Neural cell (in vitro differentiated cells): ENCODE measurements around the gene NMUR1. TPM values are rescaled to one million over a fixed set of nuclear protein-coding genes. Genes with fewer than 3 reads are reported as not detected.

ENCODE experiments used
- H2AFZ ChIP-seq: fragments of 200-600, 300-800 bp; sonication (generic), shearing (Covaris generic); 2 replicates; pipeline ENCODE4 v1.6.0; 2014; ENCODE audit warnings: low read depth, mild to moderate bottlenecking, antibody characterized with exemption, low read length, moderate library complexity
- H3F3A ChIP-seq: fragments of 200-600 bp; shearing (Covaris generic); 2 replicates; pipeline ENCODE4 v1.6.1; 2016; ENCODE audit warnings: mild to moderate bottlenecking, moderate library complexity, mixed read lengths, antibody characterized with exemption, low read length; ENCODE audit not compliant: insufficient read depth, poor library complexity, severe bottlenecking
- H3K27ac ChIP-seq: fragments of 200-600, 300-800 bp; sonication (generic), shearing (Covaris generic); 2 replicates; pipeline ENCODE4 v1.5.1; 2014; ENCODE audit warnings: mild to moderate bottlenecking, low read length, moderate library complexity
- H3K27me3 ChIP-seq: fragments of 300-800, 200-600 bp; sonication (generic), shearing (Covaris generic); 2 replicates; pipeline ENCODE4 v1.6.0; 2014; ENCODE audit warnings: mild to moderate bottlenecking, low read depth, low read length, moderate library complexity; ENCODE audit not compliant: insufficient read depth
- H3K36me3 ChIP-seq: fragments of 300-800, 200-600 bp; sonication (generic), shearing (Covaris generic); 2 replicates; pipeline ENCODE4 v1.5.1; 2014; ENCODE audit warnings: mild to moderate bottlenecking, antibody characterized with exemption, low read length, moderate library complexity; ENCODE audit not compliant: insufficient read depth
- H3K4me2 ChIP-seq: fragments of 300-800, 200-600 bp; sonication (generic), shearing (Covaris generic); 2 replicates; pipeline ENCODE4 v1.6.0; 2014; ENCODE audit warnings: mild to moderate bottlenecking, low read length
- H3K4me3 ChIP-seq: fragments of 300-800, 200-600 bp; sonication (generic), shearing (Covaris generic); 2 replicates; pipeline ENCODE4 v1.5.1; 2014; ENCODE audit warnings: mild to moderate bottlenecking, low read length, moderate library complexity
- H3K79me2 ChIP-seq: fragments of 200-600 bp; shearing (Covaris generic); replicated peaks from 2 replicates; pipeline ENCODE4 v1.6.0; 2014; ENCODE audit warnings: mild to moderate bottlenecking, low read length, moderate library complexity; ENCODE audit not compliant: insufficient read depth
- H3K9ac ChIP-seq: fragments of 300-800, 200-600 bp; sonication (generic), shearing (Covaris generic); 2 replicates; pipeline ENCODE4 v1.6.1; 2016; ENCODE audit warnings: mild to moderate bottlenecking, low read length, mixed read lengths
- H3K9me2 ChIP-seq: fragments of 200-600 bp; shearing (Covaris generic); 2 replicates; pipeline ENCODE4 v1.6.1; 2016; ENCODE audit warnings: mild to moderate bottlenecking, low read length, mixed read lengths; ENCODE audit not compliant: insufficient read depth
- H3K9me3 ChIP-seq: fragments of 200-600, 300-800 bp; sonication (generic), shearing (Covaris generic); 2 replicates; pipeline ENCODE4 v1.6.1; 2016; ENCODE audit warnings: mild to moderate bottlenecking, mixed run types, low read length, moderate library complexity, mixed read lengths
- H4K20me1 ChIP-seq: fragments of 200-600 bp; shearing (Covaris generic); 2 replicates; pipeline ENCODE4 v1.6.1; 2016; ENCODE audit warnings: mild to moderate bottlenecking, mixed run types; ENCODE audit not compliant: insufficient read depth
- EP300 ChIP-seq: fragments of 450-650 bp; conservative IDR thresholded peaks from 2 replicates; pipeline ENCODE4 v1.6.1; 2014; ENCODE audit warnings: antibody characterized with exemption, mild to moderate bottlenecking, moderate library complexity; ENCODE audit not compliant: poor library complexity, severe bottlenecking
- EZH2 ChIP-seq: fragments of 200-600, 300-800 bp; shearing (Covaris generic), sonication (generic); IDR thresholded peaks from 2 replicates; pipeline ENCODE4 v1.6.1; 2014; ENCODE audit warnings: antibody characterized with exemption, low read length, borderline replicate concordance, mild to moderate bottlenecking; ENCODE audit not compliant: insufficient read depth, poor library complexity, severe bottlenecking
- MXI1 ChIP-seq: fragments of 450-650 bp; conservative IDR thresholded peaks from 2 replicates; pipeline ENCODE4 v1.6.1; 2014; ENCODE audit warnings: antibody characterized with exemption, mild to moderate bottlenecking; ENCODE audit not compliant: poor library complexity, severe bottlenecking
- POLR2AphosphoS5 ChIP-seq: IDR thresholded peaks from 2 replicates; pipeline ENCODE4 v1.6.1; 2012
- RAD21 ChIP-seq: fragments of 450-650 bp; conservative IDR thresholded peaks from 2 replicates; pipeline ENCODE4 v1.6.1; 2014; ENCODE audit warnings: antibody characterized with exemption, mild to moderate bottlenecking, moderate library complexity
- SMC3 ChIP-seq: fragments of 450-650 bp; conservative IDR thresholded peaks from 2 replicates; pipeline ENCODE4 v1.6.1; 2014; ENCODE audit warnings: antibody characterized with exemption, mild to moderate bottlenecking, moderate library complexity; ENCODE audit not compliant: poor library complexity
- TAF1 ChIP-seq: IDR thresholded peaks from 2 replicates; pipeline ENCODE4 v1.6.1; 2012; ENCODE audit warnings: low read depth
- polyA plus RNA-seq: library from polyadenylated mRNA; depleted of rRNA; stranded (reverse); fragments of >200 nt; gene quantifications from 2 replicates; pipeline ENCODE4 v1.2.3, GENCODE V29; 2014
- TF ChIP-seq, protein P1 (sequence below): IDR thresholded peaks from 2 replicates; pipeline ENCODE4 v1.6.1; 2012; ENCODE audit warnings: borderline replicate concordance
- TF ChIP-seq, protein P2 (sequence below): fragments of 450-650 bp; IDR thresholded peaks from 2 replicates; pipeline ENCODE4 v1.5.1; 2014; ENCODE audit warnings: antibody characterized with exemption, mild to moderate bottlenecking, moderate library complexity; ENCODE audit not compliant: poor library complexity, severe bottlenecking

Gene NMUR1
- polyA plus RNA-seq, 1 donor from 2014 or later, result not detected

DNA sequence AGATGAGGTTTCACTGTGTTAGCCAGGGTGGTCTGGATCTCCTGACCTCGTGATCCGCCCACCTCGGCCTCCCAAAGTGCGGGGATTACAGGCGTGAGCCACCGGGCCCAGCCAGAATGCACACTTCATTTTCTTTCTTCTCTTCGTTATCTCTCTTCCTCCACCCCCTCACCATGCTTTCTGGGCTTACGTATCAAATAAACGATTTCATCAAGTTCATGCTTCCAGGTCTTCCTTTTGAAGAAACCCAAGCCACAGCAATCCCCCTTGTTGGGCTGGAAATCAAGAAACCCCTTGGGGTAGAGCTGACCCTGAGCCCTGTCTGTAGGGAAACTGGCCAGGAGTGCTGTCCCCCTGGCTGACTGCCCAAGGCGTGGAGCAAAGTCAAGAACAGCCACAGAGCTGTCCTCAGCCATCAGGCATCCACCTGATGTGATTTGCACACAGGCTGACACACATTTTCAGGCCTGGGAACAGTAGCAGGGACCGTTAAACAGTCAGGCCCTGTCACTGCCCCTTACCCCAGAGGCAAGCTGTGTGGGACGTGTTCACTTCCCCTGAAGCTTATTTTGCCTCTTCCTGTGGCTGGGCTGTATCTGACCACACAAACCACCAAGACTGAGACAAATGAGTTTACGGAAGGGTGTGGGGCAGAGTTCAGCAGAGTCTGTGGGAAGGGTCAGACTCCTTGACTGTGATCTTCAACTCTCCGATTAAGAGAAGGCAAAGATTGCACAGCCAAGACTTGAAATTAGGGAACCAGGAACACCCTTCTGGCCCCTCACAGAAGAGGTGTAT lies 15.1 kb upstream of the NMUR1 start:
- Histone ChIP-seq H4K20me1 (no peaks in the 10 kb centered on the region), H3K9ac (no peak overlapping the region), H3K4me3 (no peak overlapping the region), H2AFZ (no peak overlapping the region), H3K9me3 (no peaks in the 10 kb centered on the region), H3K4me2 (no peak overlapping the region), H3K27me3 (no peaks in the 10 kb centered on the region), H3K36me3 (no peaks in the 10 kb centered on the region), H3F3A (no peaks in the 10 kb centered on the region), H3K79me2 (no peaks in the 10 kb centered on the region), H3K9me2 (no peaks in the 10 kb centered on the region), H3K27ac (no peak overlapping the region)
- no peak for TF ChIP-seq TAF1
- TF ChIP-seq, protein P1, sequence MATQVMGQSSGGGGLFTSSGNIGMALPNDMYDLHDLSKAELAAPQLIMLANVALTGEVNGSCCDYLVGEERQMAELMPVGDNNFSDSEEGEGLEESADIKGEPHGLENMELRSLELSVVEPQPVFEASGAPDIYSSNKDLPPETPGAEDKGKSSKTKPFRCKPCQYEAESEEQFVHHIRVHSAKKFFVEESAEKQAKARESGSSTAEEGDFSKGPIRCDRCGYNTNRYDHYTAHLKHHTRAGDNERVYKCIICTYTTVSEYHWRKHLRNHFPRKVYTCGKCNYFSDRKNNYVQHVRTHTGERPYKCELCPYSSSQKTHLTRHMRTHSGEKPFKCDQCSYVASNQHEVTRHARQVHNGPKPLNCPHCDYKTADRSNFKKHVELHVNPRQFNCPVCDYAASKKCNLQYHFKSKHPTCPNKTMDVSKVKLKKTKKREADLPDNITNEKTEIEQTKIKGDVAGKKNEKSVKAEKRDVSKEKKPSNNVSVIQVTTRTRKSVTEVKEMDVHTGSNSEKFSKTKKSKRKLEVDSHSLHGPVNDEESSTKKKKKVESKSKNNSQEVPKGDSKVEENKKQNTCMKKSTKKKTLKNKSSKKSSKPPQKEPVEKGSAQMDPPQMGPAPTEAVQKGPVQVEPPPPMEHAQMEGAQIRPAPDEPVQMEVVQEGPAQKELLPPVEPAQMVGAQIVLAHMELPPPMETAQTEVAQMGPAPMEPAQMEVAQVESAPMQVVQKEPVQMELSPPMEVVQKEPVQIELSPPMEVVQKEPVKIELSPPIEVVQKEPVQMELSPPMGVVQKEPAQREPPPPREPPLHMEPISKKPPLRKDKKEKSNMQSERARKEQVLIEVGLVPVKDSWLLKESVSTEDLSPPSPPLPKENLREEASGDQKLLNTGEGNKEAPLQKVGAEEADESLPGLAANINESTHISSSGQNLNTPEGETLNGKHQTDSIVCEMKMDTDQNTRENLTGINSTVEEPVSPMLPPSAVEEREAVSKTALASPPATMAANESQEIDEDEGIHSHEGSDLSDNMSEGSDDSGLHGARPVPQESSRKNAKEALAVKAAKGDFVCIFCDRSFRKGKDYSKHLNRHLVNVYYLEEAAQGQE, result no peak
- no peak for TF ChIP-seq RAD21
- no peak for TF ChIP-seq POLR2AphosphoS5
- no peak for TF ChIP-seq SMC3
- no peak for TF ChIP-seq EZH2
- TF ChIP-seq, protein P2, sequence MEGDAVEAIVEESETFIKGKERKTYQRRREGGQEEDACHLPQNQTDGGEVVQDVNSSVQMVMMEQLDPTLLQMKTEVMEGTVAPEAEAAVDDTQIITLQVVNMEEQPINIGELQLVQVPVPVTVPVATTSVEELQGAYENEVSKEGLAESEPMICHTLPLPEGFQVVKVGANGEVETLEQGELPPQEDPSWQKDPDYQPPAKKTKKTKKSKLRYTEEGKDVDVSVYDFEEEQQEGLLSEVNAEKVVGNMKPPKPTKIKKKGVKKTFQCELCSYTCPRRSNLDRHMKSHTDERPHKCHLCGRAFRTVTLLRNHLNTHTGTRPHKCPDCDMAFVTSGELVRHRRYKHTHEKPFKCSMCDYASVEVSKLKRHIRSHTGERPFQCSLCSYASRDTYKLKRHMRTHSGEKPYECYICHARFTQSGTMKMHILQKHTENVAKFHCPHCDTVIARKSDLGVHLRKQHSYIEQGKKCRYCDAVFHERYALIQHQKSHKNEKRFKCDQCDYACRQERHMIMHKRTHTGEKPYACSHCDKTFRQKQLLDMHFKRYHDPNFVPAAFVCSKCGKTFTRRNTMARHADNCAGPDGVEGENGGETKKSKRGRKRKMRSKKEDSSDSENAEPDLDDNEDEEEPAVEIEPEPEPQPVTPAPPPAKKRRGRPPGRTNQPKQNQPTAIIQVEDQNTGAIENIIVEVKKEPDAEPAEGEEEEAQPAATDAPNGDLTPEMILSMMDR, result no peak
- no peak for TF ChIP-seq MXI1
- no peak for TF ChIP-seq EP300

DNA sequence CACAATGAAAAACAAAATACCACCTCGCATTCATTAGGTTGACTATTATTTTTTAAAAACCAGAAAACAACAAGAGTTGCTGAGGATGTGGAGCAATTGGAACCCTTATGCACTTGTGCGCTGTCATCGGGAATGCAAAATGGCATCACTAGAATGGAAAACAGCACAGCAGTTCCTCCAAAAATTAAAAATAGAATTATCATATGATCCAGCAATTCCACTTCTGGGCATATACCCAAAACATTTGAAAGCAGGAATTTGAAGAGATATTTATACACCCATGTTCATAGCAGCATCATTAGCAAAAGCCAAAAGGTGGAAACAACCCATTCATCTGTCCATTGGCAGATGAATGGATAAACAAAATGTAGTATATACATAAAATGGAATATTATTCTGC lies 11.9 kb upstream of the NMUR1 start:
- Histone ChIP-seq H4K20me1 (no peaks in the 10 kb centered on the region), H2AFZ (no peak overlapping the region), H3K9me2 (no peaks in the 10 kb centered on the region), H3K36me3 (no peaks in the 10 kb centered on the region), H3F3A (no peaks in the 10 kb centered on the region), H3K4me3 (no peak overlapping the region), H3K9ac (no peak overlapping the region), H3K4me2 (no peak overlapping the region), H3K27ac (no peak overlapping the region), H3K79me2 (no peaks in the 10 kb centered on the region), H3K27me3 (no peaks in the 10 kb centered on the region), H3K9me3 (no peaks in the 10 kb centered on the region)
- TF ChIP-seq EP300 (no peak), RAD21 (no peak), SMC3 (no peak), MXI1 (no peak), POLR2AphosphoS5 (no peak), EZH2 (no peak), TAF1 (no peak)
- TF ChIP-seq, protein P2, result no peak
- TF ChIP-seq, protein P1, result no peak
